H9 (cell line): ENCODE data around the gene PPP2R2B. TPM values are rescaled to one million over a fixed set of nuclear protein-coding genes. Genes with fewer than 3 reads are reported as not detected.

ENCODE experiments used
- DNase-seq: peaks from one replicate; pipeline ENCODE4 v3.0.0-alpha.2; 2017
- H2AFZ ChIP-seq: one replicate; pipeline ENCODE4 v1.6.1; 2013; ENCODE audit warnings: mild to moderate bottlenecking, low read length, control low read depth, moderate library complexity
- H2AK5ac ChIP-seq: 2 replicates; pipeline ENCODE4 v1.6.1; 2013; ENCODE audit warnings: low read length, control low read depth, mixed read lengths; ENCODE audit not compliant: insufficient read length
- H2BK120ac ChIP-seq: one replicate; pipeline ENCODE4 v1.6.1; 2013; ENCODE audit warnings: low read depth, mild to moderate bottlenecking, low read length, control low read depth, inconsistent platforms; ENCODE audit not compliant: poor library complexity, severe bottlenecking
- H2BK12ac ChIP-seq: 2 replicates; pipeline ENCODE4 v1.6.1; 2013; ENCODE audit warnings: low read length, control low read depth, mixed read lengths, low read depth; ENCODE audit not compliant: insufficient read length
- H2BK15ac ChIP-seq: 2 replicates; pipeline ENCODE4 v1.6.1; 2013; ENCODE audit warnings: low read depth, low read length, control low read depth
- H2BK20ac ChIP-seq: one replicate; pipeline ENCODE4 v1.6.1; 2013; ENCODE audit warnings: low read depth, mild to moderate bottlenecking, low read length, control low read depth, inconsistent platforms; ENCODE audit not compliant: poor library complexity, severe bottlenecking
- H2BK5ac ChIP-seq: 2 replicates; pipeline ENCODE4 v1.6.1; 2013; ENCODE audit warnings: low read length, control low read depth, mixed read lengths; ENCODE audit not compliant: insufficient read length
- H3K14ac ChIP-seq: 2 replicates; pipeline ENCODE4 v1.6.1; 2013; ENCODE audit warnings: low read length, control low read depth; ENCODE audit not compliant: insufficient read depth
- H3K18ac ChIP-seq: 2 replicates; pipeline ENCODE4 v1.6.1; 2013; ENCODE audit warnings: low read depth, mild to moderate bottlenecking, mixed read lengths, low read length, control low read depth; ENCODE audit not compliant: insufficient read length
- H3K23ac ChIP-seq: 2 replicates; pipeline ENCODE4 v1.6.1; 2013; ENCODE audit warnings: low read length, control low read depth, mixed read lengths, low read depth; ENCODE audit not compliant: insufficient read length
- H3K23me2 ChIP-seq: 2 replicates; pipeline ENCODE4 v1.6.1; 2013; ENCODE audit warnings: low read depth, mild to moderate bottlenecking, mixed read lengths, low read length, control low read depth; ENCODE audit not compliant: insufficient read length, poor library complexity, severe bottlenecking
- H3K27ac ChIP-seq: 2 replicates; pipeline ENCODE4 v1.5.1; 2013; ENCODE audit warnings: low read length, control low read depth, mixed read lengths, low read depth; ENCODE audit not compliant: insufficient read length
- H3K27me3 ChIP-seq: 2 replicates; pipeline ENCODE4 v1.6.1; 2013; ENCODE audit warnings: low read length, control low read depth, inconsistent platforms; ENCODE audit not compliant: insufficient read depth
- H3K4ac ChIP-seq: 2 replicates; pipeline ENCODE4 v1.6.1; 2013; ENCODE audit warnings: low read depth, mild to moderate bottlenecking, control low read depth, inconsistent platforms, low read length, moderate library complexity
- H3K4me1 ChIP-seq: 2 replicates; pipeline ENCODE4 v1.6.1; 2013; ENCODE audit warnings: low read length, control low read depth, inconsistent platforms; ENCODE audit not compliant: insufficient read depth
- H3K4me2 ChIP-seq: 2 replicates; pipeline ENCODE4 v1.6.1; 2013; ENCODE audit warnings: low read length, control low read depth, mixed read lengths; ENCODE audit not compliant: insufficient read length, insufficient read depth
- H3K56ac ChIP-seq: 2 replicates; pipeline ENCODE4 v1.6.1; 2013; ENCODE audit warnings: low read depth, mild to moderate bottlenecking, mixed read lengths, low read length, control low read depth; ENCODE audit not compliant: insufficient read length
- H3K79me1 ChIP-seq: 2 replicates; pipeline ENCODE4 v1.6.1; 2013; ENCODE audit warnings: low read depth, mild to moderate bottlenecking, moderate library complexity, low read length, control low read depth, inconsistent platforms; ENCODE audit not compliant: insufficient read depth, poor library complexity, severe bottlenecking
- H3K79me2 ChIP-seq: 2 replicates; pipeline ENCODE4 v1.6.1; 2013; ENCODE audit warnings: low read length, control low read depth, inconsistent platforms; ENCODE audit not compliant: insufficient read depth
- H3K9ac ChIP-seq: 2 replicates; pipeline ENCODE4 v1.6.1; 2013; ENCODE audit warnings: low read length, control low read depth, mixed read lengths; ENCODE audit not compliant: insufficient read length; ENCODE audit errors: extremely low read depth
- H3K9me3 ChIP-seq: one replicate; pipeline ENCODE4 v1.6.1; 2013; ENCODE audit warnings: low read depth, low read length, inconsistent platforms; ENCODE audit not compliant: control insufficient read depth
- H3T11ph ChIP-seq: one replicate; pipeline ENCODE4 v1.6.1; 2013; ENCODE audit warnings: mild to moderate bottlenecking, low read length, control low read depth, inconsistent platforms
- H4K20me1 ChIP-seq: one replicate; pipeline ENCODE4 v1.6.1; 2013; ENCODE audit not compliant: control insufficient read depth, insufficient read length, insufficient read depth
- H4K5ac ChIP-seq: 2 replicates; pipeline ENCODE4 v1.6.1; 2013; ENCODE audit warnings: low read depth, mild to moderate bottlenecking, mixed read lengths, low read length, control low read depth; ENCODE audit not compliant: insufficient read length
- H4K8ac ChIP-seq: replicated peaks from 2 replicates; pipeline ENCODE4 v1.6.1; 2013; ENCODE audit warnings: low read length, control low read depth, mixed read lengths, low read depth; ENCODE audit not compliant: insufficient read length
- H4K91ac ChIP-seq: 2 replicates; pipeline ENCODE4 v1.6.1; 2013; ENCODE audit warnings: low read depth, mild to moderate bottlenecking, moderate library complexity, mixed read lengths, low read length, control low read depth; ENCODE audit not compliant: insufficient read length
- H3K27ac Mint-ChIP-seq, 3 experiments: 2 replicates in 2 of 3; 3 replicates in 1 of 3; pipeline ENCODE4 v1.8.0; 2020 to 2021; ENCODE audit warnings: mixed read lengths in 3 of 3, mild to moderate bottlenecking in 1 of 3, moderate library complexity in 1 of 3
- H3K27me3 Mint-ChIP-seq: 2 replicates; pipeline ENCODE4 v1.8.0; 2021; ENCODE audit warnings: low read depth, mild to moderate bottlenecking, moderate library complexity, mixed read lengths
- H3K36me3 Mint-ChIP-seq, 3 experiments: 2 replicates in 2 of 3; 3 replicates in 1 of 3; pipeline ENCODE4 v1.8.0; 2020 to 2021; ENCODE audit warnings: low read depth in 3 of 3, mixed read lengths in 3 of 3; ENCODE audit not compliant: insufficient read depth in 1 of 3
- H3K4me1 Mint-ChIP-seq, 2 experiments: 2 replicates each; pipeline ENCODE4 v1.8.0; 2020; ENCODE audit warnings: mixed read lengths in 2 of 2
- H3K4me3 Mint-ChIP-seq, 2 experiments: 2 replicates in 1 of 2; 3 replicates in 1 of 2; pipeline ENCODE4 v1.8.0; 2020 to 2021; ENCODE audit warnings: mild to moderate bottlenecking in 2 of 2, mixed read lengths in 2 of 2, moderate library complexity in 1 of 2
- H3K9me3 Mint-ChIP-seq, 2 experiments: 2 replicates in 1 of 2; 3 replicates in 1 of 2; pipeline ENCODE4 v1.8.0; 2020; ENCODE audit warnings: mild to moderate bottlenecking in 2 of 2, mixed read lengths in 2 of 2, moderate library complexity in 1 of 2
- CTCF ChIP-seq: fragments of 200-600 bp; sonication (generic); conservative IDR thresholded peaks from 3 replicates; pipeline ENCODE4 v1.8.0; 2021; ENCODE audit warnings: antibody characterized with exemption, mild to moderate bottlenecking
- total RNA-seq: library from RNA; stranded (reverse); gene quantifications from 2 replicates; pipeline ENCODE4 v1.2.1, GENCODE V29; 2021

PPP2R2B gene
- total RNA-seq, 1 experiment from 2014 or later, result 14.3 TPM

GRCh38 chr5:146778261-146778660 is 100.3 kb downstream of the PPP2R2B start:
- DNase-seq, result no peak
- Histone ChIP-seq H3K4me2 (no peak overlapping the region), H3K4ac (no peak overlapping the region), H3K23me2 (no peaks in the 10 kb centered on the region), H2AK5ac (no peak overlapping the region), H4K91ac (no peak overlapping the region), H3K23ac (no peak overlapping the region), H3K14ac (no peak overlapping the region), H2BK120ac (no peak overlapping the region), H4K8ac (no peak overlapping the region), H3K4me1 (peaks cover 2% of the 10 kb centered on the region; the same call in 1 of the 2 replicates), H3K79me2 (no peaks in the 10 kb centered on the region), H3K79me1 (no peaks in the 10 kb centered on the region), H4K5ac (no peak overlapping the region), H3K56ac (no peak overlapping the region), H2BK5ac (no peak overlapping the region), H3K9ac (no peak overlapping the region), H3K27me3 (no peaks in the 10 kb centered on the region), H3T11ph (no peak overlapping the region), H2BK20ac (no peak overlapping the region), H4K20me1 (no peaks in the 10 kb centered on the region), H2BK12ac (no peak overlapping the region), H3K9me3 (no peaks in the 10 kb centered on the region), H2AFZ (no peak overlapping the region), H3K27ac (no peak overlapping the region), H3K18ac (no peak overlapping the region), H2BK15ac (no peak overlapping the region)
- H3K27me3 Mint-ChIP-seq, result no peaks in the 10 kb centered on the region
- no peak overlapping the region for H3K4me3 Mint-ChIP-seq
- TF ChIP-seq CTCF, result no peak
- H3K4me1 Mint-ChIP-seq, result peaks cover 23 to 26% of the 10 kb centered on the region in 2 experiments
- H3K27ac Mint-ChIP-seq, result no peak overlapping the region; a peak in 1 of 7 replicates
- H3K36me3 Mint-ChIP-seq, result peaks cover 13 to 30% (median 20%) of the 10 kb centered on the region in 3 experiments
- H3K9me3 Mint-ChIP-seq, result peaks cover 17 to 18% of the 10 kb centered on the region in 2 experiments
